Liver (tissue), 9 donors: ENCODE results near the gene LTBP2. TPM values are rescaled to one million over a fixed set of nuclear protein-coding genes. Genes with fewer than 3 reads are reported as not detected.

Experiments
- DNase-seq: peaks from one replicate; pipeline ENCODE4 v3.0.0-alpha.2; 2017; ENCODE audit warnings: low spot score
- H3K27ac ChIP-seq, 2 donors: one replicate each; pipeline ENCODE4 v1.7.0; 2013; ENCODE audit warnings: inconsistent platforms in 2 of 2, low read length in 2 of 2, control low read depth in 1 of 2, low read depth in 1 of 2, mild to moderate bottlenecking in 1 of 2
- H3K27me3 ChIP-seq, 4 donors: one replicate each; pipeline versions ENCODE4 v1.6.1 to v1.7.0; 2013; ENCODE audit warnings: low read length in 3 of 4, inconsistent platforms in 1 of 4, mild to moderate bottlenecking in 1 of 4, moderate library complexity in 1 of 4; ENCODE audit not compliant: control insufficient read depth in 4 of 4, insufficient read depth in 4 of 4
- H3K36me3 ChIP-seq, 4 donors: one replicate each; pipeline versions ENCODE4 v1.6.1 to v1.7.0; 2013; ENCODE audit warnings: low read length in 3 of 4, mild to moderate bottlenecking in 3 of 4, low read depth in 1 of 4, moderate library complexity in 1 of 4; ENCODE audit not compliant: control insufficient read depth in 4 of 4, insufficient read depth in 3 of 4
- H3K4me1 ChIP-seq, 4 donors: one replicate each; pipeline versions ENCODE4 v1.6.1 to v1.7.0; 2013; ENCODE audit warnings: low read length in 3 of 4, mild to moderate bottlenecking in 3 of 4, moderate library complexity in 1 of 4; ENCODE audit not compliant: control insufficient read depth in 4 of 4, insufficient read depth in 4 of 4
- H3K4me3 ChIP-seq, 3 donors: one replicate each; pipeline versions ENCODE4 v1.6.1 to v1.7.0; 2013; ENCODE audit warnings: low read length in 3 of 3, control low read depth in 1 of 3, low read depth in 1 of 3, mild to moderate bottlenecking in 1 of 3
- H3K9ac ChIP-seq, 2 donors: one replicate each; pipeline ENCODE4 v1.7.0; 2013; ENCODE audit warnings: low read length in 2 of 2, mild to moderate bottlenecking in 2 of 2, moderate library complexity in 2 of 2, control low read depth in 1 of 2, low read depth in 1 of 2
- H3K9me3 ChIP-seq, 4 donors: one replicate each; pipeline versions ENCODE4 v1.6.1 to v1.7.0; 2013; ENCODE audit warnings: low read length in 3 of 4; ENCODE audit not compliant: control insufficient read depth in 4 of 4
- EGR1 ChIP-seq, 2 donors: IDR thresholded peaks; 2 replicates each; pipeline ENCODE4 v1.6.1; 2016 to 2018; ENCODE audit warnings: antibody characterized with exemption in 2 of 2, low read depth in 2 of 2
- FOXA1 ChIP-seq: IDR thresholded peaks from 2 replicates; pipeline ENCODE4 v1.6.1; 2016; ENCODE audit warnings: antibody characterized with exemption
- FOXA2 ChIP-seq: IDR thresholded peaks from 2 replicates; pipeline ENCODE4 v1.6.1; 2016; ENCODE audit warnings: antibody characterized with exemption
- GABPA ChIP-seq, 2 donors: IDR thresholded peaks in 1 of 2; conservative IDR thresholded peaks in 1 of 2; 2 replicates each; pipeline ENCODE4 v1.6.1; 2016; ENCODE audit warnings: antibody characterized with exemption in 2 of 2, mild to moderate bottlenecking in 1 of 2, moderate library complexity in 1 of 2
- HNF4A ChIP-seq, 2 donors: conservative IDR thresholded peaks; 2 replicates each; pipeline ENCODE4 v1.6.1; 2016; ENCODE audit warnings: antibody characterized with exemption in 2 of 2, mild to moderate bottlenecking in 2 of 2
- HNF4G ChIP-seq: IDR thresholded peaks from 2 replicates; pipeline ENCODE4 v1.6.1; 2016; ENCODE audit warnings: antibody characterized with exemption
- JUND ChIP-seq, 2 donors: IDR thresholded peaks; 2 replicates each; pipeline ENCODE4 v1.6.1; 2016; ENCODE audit warnings: antibody characterized with exemption in 2 of 2
- NR2F2 ChIP-seq: IDR thresholded peaks from 2 replicates; pipeline ENCODE4 v1.6.1; 2016; ENCODE audit warnings: antibody characterized with exemption
- RAD21 ChIP-seq, 2 donors: IDR thresholded peaks; 2 replicates each; pipeline ENCODE4 v1.6.1; 2016; ENCODE audit warnings: antibody characterized with exemption in 2 of 2, mild to moderate bottlenecking in 2 of 2
- RXRA ChIP-seq, 2 donors: IDR thresholded peaks; 2 replicates each; pipeline ENCODE4 v1.6.1; 2017 to 2018; ENCODE audit warnings: antibody characterized with exemption in 2 of 2, mild to moderate bottlenecking in 1 of 2
- SP1 ChIP-seq: IDR thresholded peaks from 2 replicates; pipeline ENCODE4 v1.6.1; 2018; ENCODE audit warnings: antibody characterized with exemption, mild to moderate bottlenecking
- TAF1 ChIP-seq: conservative IDR thresholded peaks from 2 replicates; pipeline ENCODE4 v1.6.1; 2016; ENCODE audit warnings: antibody characterized with exemption, mild to moderate bottlenecking
- YY1 ChIP-seq: IDR thresholded peaks from 2 replicates; pipeline ENCODE4 v1.6.1; 2016; ENCODE audit warnings: antibody characterized with exemption, mild to moderate bottlenecking
- WGBS: extraction: QIAGEN DNeasy Blood & Tissue Kit; methylation state at CpG from one replicate; pipeline ENCODE4 v1.1.7; 2013; 5-methylcytosine and 5-hydroxymethylcytosine counted together
- polyA plus RNA-seq, 2 donors: library from polyadenylated mRNA; stranded (reverse) in 1 of 2; unstranded in 1 of 2; fragments of 200-250 nt in 1 of 2; fragments of >200 nt in 1 of 2; fragmentation: Nextera tagmentation in 1 of 2; extraction: Ambion mirVana in 1 of 2; gene quantifications; one replicate each; pipeline versions ENCODE4 v1.2.1 to v1.2.3, GENCODE V29; 2013 to 2015
- total RNA-seq, 2 donors: library from RNA; depleted of rRNA; stranded (reverse); fragments of >200 nt; gene quantifications; one replicate each; pipeline ENCODE4 v1.2.3, GENCODE V29; 2014
- TF ChIP-seq, protein P1 (sequence below): IDR thresholded peaks from 2 replicates; pipeline ENCODE4 v1.6.1; 2016; ENCODE audit warnings: antibody characterized with exemption, mild to moderate bottlenecking
- TF ChIP-seq, protein P2 (sequence below): IDR thresholded peaks from 2 replicates; pipeline ENCODE4 v1.6.1; 2016; ENCODE audit warnings: antibody characterized with exemption
- TF ChIP-seq, protein P3 (sequence below): fragments of 150-350 bp; IDR thresholded peaks from 2 replicates; pipeline ENCODE4 v1.5.1; 2017; ENCODE audit warnings: improper control_type of control experiment, low read depth, low read length; ENCODE audit not compliant: missing input control
- TF ChIP-seq, protein P4 (sequence below): IDR thresholded peaks from 2 replicates; pipeline ENCODE4 v1.6.1; 2016; ENCODE audit warnings: antibody characterized with exemption
- TF ChIP-seq, protein P5 (sequence below): IDR thresholded peaks from 2 replicates; pipeline ENCODE4 v1.6.1; 2016; ENCODE audit warnings: antibody characterized with exemption
- donor health status: healthy.
- donor health status: healthy.
- donor health status: healthy.
- donor health status: healthy.
- donor health status: healthy.

LTBP2 gene
- total and polyA plus RNA-seq, 4 donors: 0.24 to 1.3 (median 0.89) TPM

DNA sequence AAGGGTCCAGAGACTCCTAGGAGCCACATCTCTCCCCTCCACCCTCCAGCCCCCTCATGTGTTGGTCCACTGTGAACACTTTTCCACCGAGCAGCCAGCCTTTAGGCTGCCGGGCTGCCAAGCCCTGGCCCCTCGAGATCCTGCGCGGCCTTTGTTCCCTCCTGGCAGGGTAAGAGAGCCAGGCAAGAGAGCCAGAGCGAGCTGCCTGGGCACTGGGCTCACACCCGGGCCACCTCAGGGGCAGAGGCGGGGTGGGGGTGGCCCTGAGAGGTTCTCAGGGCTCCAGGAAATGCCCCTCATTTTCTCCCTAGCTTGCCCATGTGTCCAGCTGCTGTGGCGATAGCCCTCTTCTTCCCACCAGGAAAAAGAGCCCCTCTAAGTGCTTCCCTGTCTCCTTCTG, 44.8 kb downstream of the LTBP2 start:
- H3K9me3 ChIP-seq: no peaks in the 10 kb centered on the region
- no peaks in the 10 kb centered on the region for H3K4me1 ChIP-seq
- TF ChIP-seq, protein P1, sequence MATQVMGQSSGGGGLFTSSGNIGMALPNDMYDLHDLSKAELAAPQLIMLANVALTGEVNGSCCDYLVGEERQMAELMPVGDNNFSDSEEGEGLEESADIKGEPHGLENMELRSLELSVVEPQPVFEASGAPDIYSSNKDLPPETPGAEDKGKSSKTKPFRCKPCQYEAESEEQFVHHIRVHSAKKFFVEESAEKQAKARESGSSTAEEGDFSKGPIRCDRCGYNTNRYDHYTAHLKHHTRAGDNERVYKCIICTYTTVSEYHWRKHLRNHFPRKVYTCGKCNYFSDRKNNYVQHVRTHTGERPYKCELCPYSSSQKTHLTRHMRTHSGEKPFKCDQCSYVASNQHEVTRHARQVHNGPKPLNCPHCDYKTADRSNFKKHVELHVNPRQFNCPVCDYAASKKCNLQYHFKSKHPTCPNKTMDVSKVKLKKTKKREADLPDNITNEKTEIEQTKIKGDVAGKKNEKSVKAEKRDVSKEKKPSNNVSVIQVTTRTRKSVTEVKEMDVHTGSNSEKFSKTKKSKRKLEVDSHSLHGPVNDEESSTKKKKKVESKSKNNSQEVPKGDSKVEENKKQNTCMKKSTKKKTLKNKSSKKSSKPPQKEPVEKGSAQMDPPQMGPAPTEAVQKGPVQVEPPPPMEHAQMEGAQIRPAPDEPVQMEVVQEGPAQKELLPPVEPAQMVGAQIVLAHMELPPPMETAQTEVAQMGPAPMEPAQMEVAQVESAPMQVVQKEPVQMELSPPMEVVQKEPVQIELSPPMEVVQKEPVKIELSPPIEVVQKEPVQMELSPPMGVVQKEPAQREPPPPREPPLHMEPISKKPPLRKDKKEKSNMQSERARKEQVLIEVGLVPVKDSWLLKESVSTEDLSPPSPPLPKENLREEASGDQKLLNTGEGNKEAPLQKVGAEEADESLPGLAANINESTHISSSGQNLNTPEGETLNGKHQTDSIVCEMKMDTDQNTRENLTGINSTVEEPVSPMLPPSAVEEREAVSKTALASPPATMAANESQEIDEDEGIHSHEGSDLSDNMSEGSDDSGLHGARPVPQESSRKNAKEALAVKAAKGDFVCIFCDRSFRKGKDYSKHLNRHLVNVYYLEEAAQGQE: no peak
- TF ChIP-seq, protein P2, sequence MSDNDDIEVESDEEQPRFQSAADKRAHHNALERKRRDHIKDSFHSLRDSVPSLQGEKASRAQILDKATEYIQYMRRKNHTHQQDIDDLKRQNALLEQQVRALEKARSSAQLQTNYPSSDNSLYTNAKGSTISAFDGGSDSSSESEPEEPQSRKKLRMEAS: no peak
- TF ChIP-seq, protein P3, sequence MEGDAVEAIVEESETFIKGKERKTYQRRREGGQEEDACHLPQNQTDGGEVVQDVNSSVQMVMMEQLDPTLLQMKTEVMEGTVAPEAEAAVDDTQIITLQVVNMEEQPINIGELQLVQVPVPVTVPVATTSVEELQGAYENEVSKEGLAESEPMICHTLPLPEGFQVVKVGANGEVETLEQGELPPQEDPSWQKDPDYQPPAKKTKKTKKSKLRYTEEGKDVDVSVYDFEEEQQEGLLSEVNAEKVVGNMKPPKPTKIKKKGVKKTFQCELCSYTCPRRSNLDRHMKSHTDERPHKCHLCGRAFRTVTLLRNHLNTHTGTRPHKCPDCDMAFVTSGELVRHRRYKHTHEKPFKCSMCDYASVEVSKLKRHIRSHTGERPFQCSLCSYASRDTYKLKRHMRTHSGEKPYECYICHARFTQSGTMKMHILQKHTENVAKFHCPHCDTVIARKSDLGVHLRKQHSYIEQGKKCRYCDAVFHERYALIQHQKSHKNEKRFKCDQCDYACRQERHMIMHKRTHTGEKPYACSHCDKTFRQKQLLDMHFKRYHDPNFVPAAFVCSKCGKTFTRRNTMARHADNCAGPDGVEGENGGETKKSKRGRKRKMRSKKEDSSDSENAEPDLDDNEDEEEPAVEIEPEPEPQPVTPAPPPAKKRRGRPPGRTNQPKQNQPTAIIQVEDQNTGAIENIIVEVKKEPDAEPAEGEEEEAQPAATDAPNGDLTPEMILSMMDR: no peak
- TF ChIP-seq FOXA1: no peak
- TF ChIP-seq, protein P4, sequence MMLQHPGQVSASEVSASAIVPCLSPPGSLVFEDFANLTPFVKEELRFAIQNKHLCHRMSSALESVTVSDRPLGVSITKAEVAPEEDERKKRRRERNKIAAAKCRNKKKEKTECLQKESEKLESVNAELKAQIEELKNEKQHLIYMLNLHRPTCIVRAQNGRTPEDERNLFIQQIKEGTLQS: no peak
- TF ChIP-seq EGR1 (IDR thresholded peaks at IDR 0.05; ENCODE audit: low read depth in 2 of 2): no peak
- TF ChIP-seq, protein P5, sequence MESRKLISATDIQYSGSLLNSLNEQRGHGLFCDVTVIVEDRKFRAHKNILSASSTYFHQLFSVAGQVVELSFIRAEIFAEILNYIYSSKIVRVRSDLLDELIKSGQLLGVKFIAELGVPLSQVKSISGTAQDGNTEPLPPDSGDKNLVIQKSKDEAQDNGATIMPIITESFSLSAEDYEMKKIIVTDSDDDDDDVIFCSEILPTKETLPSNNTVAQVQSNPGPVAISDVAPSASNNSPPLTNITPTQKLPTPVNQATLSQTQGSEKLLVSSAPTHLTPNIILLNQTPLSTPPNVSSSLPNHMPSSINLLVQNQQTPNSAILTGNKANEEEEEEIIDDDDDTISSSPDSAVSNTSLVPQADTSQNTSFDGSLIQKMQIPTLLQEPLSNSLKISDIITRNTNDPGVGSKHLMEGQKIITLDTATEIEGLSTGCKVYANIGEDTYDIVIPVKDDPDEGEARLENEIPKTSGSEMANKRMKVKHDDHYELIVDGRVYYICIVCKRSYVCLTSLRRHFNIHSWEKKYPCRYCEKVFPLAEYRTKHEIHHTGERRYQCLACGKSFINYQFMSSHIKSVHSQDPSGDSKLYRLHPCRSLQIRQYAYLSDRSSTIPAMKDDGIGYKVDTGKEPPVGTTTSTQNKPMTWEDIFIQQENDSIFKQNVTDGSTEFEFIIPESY: no peak
- TF ChIP-seq TAF1: no peak
- TF ChIP-seq HNF4G: no peak
- no peak for TF ChIP-seq JUND (IDR thresholded peaks at IDR 0.05)
- no peak for TF ChIP-seq RAD21 (IDR thresholded peaks at IDR 0.05)
- TF ChIP-seq YY1: no peak
- no peak for TF ChIP-seq HNF4A (conservative IDR thresholded peaks at IDR 0.05)
- TF ChIP-seq NR2F2: no peak
- TF ChIP-seq GABPA (IDR thresholded peaks at IDR 0.05 in 1 of 2, conservative IDR thresholded peaks at IDR 0.05 in 1 of 2): no peak
- TF ChIP-seq RXRA (IDR thresholded peaks at IDR 0.05): no peak
- no peak for TF ChIP-seq FOXA2
- TF ChIP-seq SP1: no peak
- H3K27me3 ChIP-seq: no peaks in the 10 kb centered on the region
- DNase-seq: no peak
- WGBS: 84% methylated on average over 9 of the region's 9 CpGs
- no peak overlapping the region for H3K4me3 ChIP-seq
- no peaks in the 10 kb centered on the region for H3K36me3 ChIP-seq
- no peak overlapping the region for H3K9ac ChIP-seq
- H3K27ac ChIP-seq: no peak overlapping the region
